Islet of Langerhans (tissue), 1 donor: ENCODE results near the gene MPP3.
"Not testable (repeated sequence)": the region's sequence is repeated elsewhere in the genome, so short reads cannot be mapped to it uniquely, and the experiment has no call there.

Experiments used
- FAIRE-seq: peaks from one replicate; lab custom pipeline; 2011; peaks lifted over from hg19 to GRCh38; lab: Jason Lieb, UNC

The MPP3 gene, protein sequence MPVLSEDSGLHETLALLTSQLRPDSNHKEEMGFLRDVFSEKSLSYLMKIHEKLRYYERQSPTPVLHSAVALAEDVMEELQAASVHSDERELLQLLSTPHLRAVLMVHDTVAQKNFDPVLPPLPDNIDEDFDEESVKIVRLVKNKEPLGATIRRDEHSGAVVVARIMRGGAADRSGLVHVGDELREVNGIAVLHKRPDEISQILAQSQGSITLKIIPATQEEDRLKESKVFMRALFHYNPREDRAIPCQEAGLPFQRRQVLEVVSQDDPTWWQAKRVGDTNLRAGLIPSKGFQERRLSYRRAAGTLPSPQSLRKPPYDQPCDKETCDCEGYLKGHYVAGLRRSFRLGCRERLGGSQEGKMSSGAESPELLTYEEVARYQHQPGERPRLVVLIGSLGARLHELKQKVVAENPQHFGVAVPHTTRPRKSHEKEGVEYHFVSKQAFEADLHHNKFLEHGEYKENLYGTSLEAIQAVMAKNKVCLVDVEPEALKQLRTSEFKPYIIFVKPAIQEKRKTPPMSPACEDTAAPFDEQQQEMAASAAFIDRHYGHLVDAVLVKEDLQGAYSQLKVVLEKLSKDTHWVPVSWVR

DNA sequence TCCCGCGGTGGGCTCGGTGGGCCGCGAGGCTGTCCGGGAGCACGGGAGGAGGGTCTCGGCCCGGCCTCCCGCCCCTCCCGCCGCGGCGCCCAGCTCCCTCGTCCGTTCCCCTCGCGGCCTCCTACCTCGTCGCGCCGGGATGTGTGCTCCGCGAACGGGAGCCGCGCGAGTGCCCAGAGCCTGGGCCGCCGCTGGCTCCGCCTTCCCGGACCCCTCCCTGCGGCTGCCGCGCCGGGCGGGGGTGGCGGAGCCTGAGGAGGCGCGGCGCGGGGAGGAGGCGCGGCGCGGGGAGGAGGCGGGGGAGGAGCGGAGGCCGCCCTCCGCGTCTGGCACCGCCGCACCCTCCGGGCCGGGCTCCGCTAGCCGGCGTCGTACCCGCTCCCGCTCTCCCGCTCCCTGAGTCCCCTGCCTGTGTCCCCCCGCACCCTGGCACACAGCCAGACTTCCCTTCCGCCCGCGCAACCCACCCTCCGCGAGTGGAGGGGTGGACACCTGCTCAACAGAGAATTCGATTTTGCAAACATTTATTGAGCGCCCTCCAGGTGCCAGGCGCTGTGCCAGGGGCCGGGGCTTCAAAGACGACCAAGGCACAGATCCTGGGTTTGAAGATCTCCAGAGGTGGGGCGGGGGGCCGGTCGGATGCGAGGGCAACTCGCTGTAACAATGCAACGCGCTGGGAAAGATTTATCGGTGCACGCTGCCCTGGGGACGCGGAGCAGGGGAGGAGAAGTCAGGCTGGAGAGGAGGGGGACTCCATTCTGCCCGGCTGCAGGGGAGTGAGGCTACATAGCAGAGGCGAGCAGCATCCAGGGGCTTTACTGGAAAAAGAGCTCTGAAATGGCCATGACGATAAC, at the start of gene MPP3:
MPP3 (minus strand) TSS at position 171 of the 854 bp plus-strand sequence. CDS start 1,240 bp downstream, outside the sequence.
- FAIRE-seq = no peak

- FAIRE-seq = no peak
Measured at GRCh38 chr17:43881758-43882505, 49.0 kb upstream of the MPP3 start.

DNA sequence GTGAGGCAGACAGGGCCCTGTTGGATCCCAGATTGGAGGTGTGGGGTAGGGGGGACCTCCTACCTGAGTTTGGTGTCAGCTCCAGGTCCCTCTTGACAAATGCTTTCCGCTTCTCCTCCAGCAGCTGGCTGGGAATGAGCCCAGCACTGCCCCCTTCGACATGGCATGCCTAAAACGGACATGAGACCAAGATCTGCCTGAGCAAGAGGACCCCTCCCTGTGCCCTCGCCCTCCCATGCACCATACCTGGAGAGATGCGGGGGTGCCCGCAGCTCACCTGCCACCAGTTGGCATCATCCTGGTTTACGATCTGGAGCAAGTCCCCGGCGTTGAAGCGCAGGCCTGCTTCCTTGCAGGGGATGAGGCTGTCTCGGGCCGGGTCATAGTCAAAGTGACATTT, 48.2 kb upstream of the MPP3 start:
- no peak for FAIRE-seq

DNA sequence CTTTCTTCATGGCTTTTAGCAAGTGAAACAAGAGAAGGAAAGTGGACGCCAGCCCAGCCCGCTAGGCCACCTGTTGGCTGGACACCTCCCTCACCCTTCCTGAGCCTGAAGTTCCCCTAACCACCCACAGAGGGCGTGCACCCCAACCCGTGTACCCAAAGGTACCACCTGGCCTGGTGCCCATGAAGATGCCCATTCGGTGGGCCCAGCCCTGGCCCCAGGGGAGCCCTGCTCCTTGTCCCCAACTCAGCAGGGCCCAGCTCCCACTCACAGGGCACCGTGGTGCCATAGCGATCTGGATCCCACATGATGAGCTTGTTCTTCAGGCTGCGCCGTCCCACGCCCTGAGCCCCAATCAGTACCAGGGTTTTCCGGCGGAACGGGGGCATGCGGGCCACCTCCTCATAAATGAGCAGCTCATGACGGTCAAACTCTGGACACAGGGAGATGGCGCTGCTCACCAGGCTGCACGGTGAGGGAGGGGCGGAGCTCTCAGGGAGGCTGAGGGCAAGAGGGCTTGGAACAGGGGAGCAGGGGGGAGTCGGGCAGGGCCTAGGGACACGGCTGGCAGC, 47.6 kb upstream of the MPP3 start:
- no peak for FAIRE-seq

DNA sequence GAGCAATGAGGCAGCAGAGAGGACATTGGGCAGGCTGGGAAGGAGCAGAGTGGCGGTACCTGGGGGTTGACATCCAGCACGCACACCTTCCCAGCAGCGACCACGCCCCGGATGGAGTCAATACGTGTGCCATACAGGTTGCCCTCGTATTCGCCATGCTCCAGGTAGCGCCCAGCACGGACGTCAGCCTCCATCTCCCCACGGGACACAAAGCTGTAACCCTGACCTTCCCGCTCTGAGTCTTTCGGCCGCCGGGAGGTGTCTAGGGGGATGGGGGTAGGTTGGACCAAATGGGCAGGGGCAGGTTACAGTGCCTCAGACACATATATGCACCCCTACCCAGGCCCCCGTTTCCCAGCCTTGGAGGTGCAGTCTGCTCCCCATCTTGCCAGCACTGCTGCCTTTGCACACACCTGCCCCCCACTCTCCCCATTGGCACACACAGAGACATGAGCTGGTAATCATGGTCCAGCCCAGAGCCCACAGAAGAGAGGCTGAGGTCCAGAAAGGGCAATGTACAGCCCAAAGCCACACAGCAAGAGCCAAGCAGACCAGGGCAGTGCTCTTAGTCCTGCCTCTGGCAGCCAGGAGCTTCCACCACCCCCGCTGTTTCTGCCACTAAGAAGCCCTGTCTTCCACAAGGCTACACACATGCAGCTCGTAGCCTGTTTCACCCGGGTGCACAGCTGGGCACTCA, 46.9 kb upstream of the MPP3 start:
- no peak for FAIRE-seq

GRCh38 chr17:43878260-43879175, 45.6 kb upstream of the MPP3 start:
- FAIRE-seq = no peak

- FAIRE-seq = no peak
Measured at GRCh38 chr17:43877451-43878155, 44.7 kb upstream of the MPP3 start.

- no peak for FAIRE-seq
Measured at GRCh38 chr17:43877031-43877430, 44.1 kb upstream of the MPP3 start.

DNA sequence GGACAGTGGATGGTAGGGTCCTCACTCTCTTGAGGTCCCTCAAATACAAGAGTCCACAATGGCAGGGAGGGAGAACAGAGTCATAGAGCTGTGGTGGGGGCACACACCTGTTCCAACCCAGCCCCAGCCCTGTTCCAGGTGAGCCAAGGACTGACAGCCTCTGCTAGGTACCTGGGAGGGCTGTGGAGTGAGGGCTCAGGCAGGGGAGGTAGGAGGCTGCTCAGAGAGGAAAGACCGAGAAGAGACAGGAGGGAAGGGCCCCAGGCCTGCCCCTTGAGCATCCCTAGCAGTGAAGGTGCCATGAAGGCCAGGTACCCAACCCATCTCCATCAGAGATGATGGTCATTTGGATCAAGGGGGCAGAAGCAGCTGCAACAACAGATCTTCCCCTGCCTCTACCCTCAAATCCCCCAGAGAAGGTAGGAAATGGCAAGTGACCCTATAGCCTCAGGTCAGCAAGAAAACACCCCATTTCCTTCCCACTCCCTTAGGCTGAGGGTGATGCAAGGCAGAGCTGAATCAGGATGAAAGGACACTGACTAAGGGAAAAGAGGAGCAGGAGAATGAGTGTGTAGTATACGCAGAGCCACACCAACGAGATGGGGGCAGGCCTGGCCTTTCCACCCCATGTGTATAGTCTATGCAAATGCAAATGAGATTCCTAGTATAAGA, 42.7 kb upstream of the MPP3 start:
- FAIRE-seq = no peak

DNA sequence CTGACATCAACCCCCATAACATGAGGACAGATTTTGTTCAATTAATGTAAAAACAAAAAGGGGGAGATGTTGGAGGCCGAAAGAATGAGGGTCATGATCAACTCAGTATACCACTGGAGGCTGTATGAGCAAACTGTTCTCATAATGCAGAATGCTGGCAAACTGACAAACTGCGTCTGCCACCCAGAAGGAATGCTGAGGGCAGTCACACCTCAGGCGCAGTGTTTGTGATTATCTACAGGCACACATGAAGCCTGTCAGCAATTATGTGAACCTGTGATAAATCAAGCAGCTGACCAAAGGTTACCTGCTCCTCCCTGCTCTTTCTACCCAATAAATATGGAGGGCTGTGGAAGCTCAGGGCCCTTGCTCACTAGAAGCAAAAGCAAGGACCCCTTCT, 41.3 kb upstream of the MPP3 start:
- FAIRE-seq = no peak

DNA sequence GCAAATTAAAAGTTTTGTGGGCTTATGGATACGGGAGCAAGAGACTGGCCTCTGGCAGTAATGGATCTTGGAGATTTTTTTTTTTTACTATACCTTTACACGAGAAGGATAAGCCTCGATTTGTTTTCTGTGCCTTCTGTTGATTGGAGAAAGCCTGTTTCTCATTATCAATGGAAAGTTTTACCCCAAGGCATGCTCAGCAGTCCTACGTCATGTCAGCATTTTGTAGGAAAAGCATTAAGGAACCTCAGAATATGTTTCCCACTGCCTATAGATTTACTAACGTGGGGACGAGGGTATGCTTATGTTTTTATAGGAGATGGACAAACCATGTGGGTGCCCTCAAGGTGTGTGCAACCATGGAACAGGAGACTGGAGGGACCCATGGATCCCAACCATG, 40.9 kb upstream of the MPP3 start:
- FAIRE-seq = no peak

- no peak for FAIRE-seq
Measured at GRCh38 chr17:43873091-43873490, 40.1 kb upstream of the MPP3 start.

DNA sequence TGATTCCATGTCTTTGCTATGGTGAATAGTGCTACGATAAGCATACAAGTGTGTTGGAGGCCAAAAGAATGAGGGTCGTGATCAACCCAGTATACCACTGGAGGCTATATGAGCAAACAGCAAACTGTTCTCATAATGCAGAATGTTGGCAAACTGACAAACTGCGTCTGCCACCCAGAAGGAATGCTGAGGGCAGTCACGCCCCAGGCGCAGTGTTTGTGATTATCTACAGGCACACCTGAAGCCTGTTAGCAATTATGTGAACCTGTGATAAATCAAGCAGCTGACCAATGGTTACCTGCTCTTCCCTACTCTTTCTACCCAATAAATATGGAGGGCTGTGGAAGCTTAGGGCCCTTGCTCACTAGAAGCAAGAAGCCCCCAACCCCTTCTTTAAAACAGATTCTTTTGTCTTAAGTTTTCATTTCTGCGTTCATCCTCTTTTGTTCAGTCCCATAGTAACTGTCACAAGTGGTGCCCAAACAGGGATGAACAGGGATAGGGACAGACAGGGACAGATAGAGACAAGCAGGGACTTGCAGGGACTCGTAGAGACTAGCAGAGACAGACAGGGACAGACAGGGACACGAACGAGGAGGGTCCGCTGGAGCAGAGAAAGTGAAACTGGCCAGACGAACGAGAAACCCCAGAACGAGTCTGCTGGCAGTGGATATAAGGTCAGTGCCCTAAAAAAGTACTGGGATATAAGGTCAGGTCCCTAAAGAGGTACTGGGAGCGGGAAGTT, 39.2 kb upstream of the MPP3 start:
- no peak for FAIRE-seq

- not testable (repeated sequence) for FAIRE-seq
Measured at GRCh38 chr17:43869031-43869430, 36.1 kb upstream of the MPP3 start.

DNA sequence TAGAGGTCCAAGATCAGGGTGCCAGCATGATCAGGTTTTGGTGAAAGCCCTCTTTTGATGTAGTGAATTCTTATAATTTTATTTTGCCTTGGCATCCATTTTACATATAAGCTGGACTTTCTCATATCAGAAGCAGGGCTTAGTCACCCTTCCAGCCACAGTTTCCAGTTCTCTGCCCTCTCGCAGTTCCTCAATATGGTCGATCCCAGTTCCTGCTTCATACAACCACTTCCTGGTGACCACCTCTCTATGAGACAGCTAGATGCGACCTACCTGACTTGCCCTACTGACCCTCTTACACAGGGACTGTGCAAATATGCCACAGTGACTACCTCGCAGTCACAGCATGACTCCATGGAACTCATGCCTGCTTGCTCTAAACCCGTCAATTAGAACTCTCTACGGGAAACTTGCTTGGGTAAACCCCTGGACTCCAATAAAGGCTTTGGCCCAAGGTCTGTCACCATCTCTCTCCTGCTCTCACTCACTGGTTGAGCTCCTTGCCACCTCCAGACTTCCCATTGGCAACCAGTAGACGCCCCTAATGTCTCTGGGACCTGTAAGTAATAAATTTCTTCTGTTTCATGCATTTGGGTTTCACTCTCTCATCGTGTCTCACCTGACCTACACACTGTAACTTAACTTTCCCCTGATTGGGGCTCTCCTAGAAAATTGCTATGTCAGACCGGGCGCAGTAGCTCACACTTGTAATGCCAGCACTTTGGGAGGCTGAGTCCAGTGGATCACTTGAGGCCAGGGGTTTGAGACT, 35.5 kb upstream of the MPP3 start:
- FAIRE-seq = no peak

DNA sequence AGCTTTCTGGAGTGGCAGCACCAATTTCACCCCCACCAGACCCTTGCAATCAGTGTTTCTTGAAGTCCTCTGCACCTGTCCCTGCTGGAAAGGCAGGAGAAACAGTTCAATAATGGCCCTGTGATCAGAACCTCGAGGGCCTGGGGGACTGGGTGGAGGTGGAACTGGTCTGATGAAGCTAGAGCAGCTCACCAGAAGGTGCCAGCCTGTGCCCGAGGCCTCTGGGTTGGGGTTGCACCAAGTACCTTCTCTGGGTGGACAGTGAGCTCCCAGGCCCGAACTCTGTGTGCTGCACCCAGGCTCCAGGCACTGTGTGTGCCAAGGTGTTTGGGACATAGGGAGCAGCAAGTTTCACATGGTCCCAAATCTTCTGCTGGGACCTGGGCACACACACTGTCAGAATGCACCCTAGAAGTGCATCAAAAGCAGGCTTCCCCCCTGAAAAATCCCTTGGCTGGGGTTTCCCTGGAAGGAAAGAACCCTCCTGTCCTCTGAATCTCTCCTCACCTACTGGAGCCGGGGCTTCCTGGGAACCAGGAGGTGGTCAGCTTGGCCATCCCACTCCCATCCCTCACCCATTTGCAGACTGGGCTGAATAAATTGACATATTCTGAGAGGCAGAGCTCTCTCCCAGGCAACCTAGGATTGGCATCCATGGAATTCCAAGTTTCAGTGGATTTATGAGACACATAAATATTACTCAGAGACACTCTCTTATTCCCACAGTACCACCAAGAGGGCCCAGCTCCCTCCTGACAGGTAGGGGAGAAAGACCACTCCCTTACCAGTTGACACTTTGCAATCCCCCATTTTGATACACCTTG, 31.4 kb upstream of the MPP3 start:
- FAIRE-seq = no peak

DNA sequence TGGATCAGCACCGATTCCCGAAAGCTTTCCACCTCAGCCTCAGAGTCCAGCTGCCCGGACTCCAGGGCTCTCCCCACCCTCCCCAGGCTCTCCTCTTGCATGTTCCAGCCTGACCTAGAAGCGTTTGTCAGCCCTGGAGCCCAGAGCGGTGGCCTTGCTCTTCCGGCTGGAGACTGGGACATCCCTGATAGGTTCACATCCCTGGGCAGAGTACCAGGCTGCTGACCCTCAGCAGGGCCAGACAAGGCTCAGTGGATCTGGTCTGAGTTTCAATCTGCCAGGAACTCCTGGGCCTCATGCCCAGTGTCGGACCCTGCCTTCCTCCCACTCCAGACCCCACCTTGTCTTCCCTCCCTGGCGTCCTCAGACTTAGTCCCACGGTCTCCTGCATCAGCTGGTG, 29.0 kb upstream of the MPP3 start:
- FAIRE-seq = no peak
